ENCODE data around the gene TFCP2L1. TPM values are rescaled to one million over a fixed set of nuclear protein-coding genes. Genes with fewer than 3 reads are reported as not detected.

TFCP2L1 gene
- total RNA-seq, 4 donors from 2014 or later, result 0.31 to 5.7 (median 0.41) TPM

DNA sequence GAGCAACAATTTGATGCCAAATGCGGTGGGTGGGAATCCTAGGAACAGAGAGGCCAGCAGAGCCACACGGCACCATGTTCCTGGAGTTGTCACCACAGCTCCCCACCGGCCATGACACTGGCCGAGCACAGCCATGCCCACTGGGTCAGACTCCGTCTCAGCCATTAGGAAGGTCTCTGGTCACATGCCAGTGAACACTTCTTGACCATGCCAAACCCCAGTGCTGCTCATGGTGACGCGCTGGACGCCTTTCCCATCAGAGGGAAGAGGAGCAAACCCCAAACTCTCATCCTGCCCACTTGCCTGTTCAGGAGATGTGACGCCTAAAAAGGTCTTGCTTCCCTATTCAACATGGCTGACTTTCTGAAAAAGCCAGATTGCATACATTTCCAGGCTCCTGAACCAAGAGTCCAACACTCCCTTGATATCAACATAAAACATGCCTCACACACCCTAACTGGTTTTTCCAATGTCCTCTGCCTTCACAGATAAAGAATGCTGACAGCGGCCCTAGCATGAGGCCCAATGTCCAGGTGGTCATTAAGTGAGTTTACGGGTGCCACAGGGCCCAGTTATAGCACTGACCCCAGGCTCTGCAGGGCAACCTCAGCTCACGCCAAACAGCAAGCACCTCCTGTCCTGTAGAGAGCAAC, 31.9 kb downstream of the TFCP2L1 start:
- H3K27me3 ChIP-seq, result no peaks in the 10 kb centered on the region
- H3K4me1 ChIP-seq, result no peaks in the 10 kb centered on the region
- no peak overlapping the region for H3K27ac ChIP-seq
- no peak overlapping the region for H3K4me3 ChIP-seq
- TF ChIP-seq EP300 (IDR thresholded peaks at IDR 0.05) (no peak), POLR2A (IDR thresholded peaks at IDR 0.05) (no peak), POLR2AphosphoS5 (IDR thresholded peaks at IDR 0.05) (no peak)
- TF ChIP-seq, protein P1, sequence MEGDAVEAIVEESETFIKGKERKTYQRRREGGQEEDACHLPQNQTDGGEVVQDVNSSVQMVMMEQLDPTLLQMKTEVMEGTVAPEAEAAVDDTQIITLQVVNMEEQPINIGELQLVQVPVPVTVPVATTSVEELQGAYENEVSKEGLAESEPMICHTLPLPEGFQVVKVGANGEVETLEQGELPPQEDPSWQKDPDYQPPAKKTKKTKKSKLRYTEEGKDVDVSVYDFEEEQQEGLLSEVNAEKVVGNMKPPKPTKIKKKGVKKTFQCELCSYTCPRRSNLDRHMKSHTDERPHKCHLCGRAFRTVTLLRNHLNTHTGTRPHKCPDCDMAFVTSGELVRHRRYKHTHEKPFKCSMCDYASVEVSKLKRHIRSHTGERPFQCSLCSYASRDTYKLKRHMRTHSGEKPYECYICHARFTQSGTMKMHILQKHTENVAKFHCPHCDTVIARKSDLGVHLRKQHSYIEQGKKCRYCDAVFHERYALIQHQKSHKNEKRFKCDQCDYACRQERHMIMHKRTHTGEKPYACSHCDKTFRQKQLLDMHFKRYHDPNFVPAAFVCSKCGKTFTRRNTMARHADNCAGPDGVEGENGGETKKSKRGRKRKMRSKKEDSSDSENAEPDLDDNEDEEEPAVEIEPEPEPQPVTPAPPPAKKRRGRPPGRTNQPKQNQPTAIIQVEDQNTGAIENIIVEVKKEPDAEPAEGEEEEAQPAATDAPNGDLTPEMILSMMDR (IDR thresholded peaks at IDR 0.05), result no peak
- H3K9me3 ChIP-seq, result no peaks in the 10 kb centered on the region
- WGBS, 2 donors (ENCODE audit: low coverage in 1 of 2), result 80 to 91% methylated on average over 1 to 6 of the region's 12 CpGs
- ATAC-seq, result no peak
- no peaks in the 10 kb centered on the region for H3K36me3 ChIP-seq

DNA sequence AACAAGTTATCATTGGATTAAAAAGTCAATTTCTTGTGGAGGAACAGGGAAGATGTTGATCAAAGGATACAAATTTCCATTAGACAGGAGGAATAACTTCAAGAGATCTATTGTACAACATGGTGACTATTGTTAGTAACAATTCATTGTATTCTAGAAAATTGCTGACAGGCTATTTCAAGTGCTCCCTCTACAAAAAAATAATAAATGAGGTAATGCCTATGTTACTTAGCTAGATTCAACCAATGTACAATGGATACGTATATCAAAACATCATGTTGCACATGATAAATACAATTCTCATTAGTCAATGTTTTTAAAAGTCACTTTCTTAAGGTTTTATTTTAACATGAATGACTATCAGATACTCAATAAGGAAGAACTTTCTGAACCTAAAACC, 33.5 kb downstream of the TFCP2L1 start:
- ATAC-seq, result no peak
- Histone ChIP-seq H3K9me3 (no peaks in the 10 kb centered on the region), H3K36me3 (no peaks in the 10 kb centered on the region), H3K4me1 (no peaks in the 10 kb centered on the region), H3K4me3 (no peak overlapping the region), H3K27me3 (no peaks in the 10 kb centered on the region), H3K27ac (no peak overlapping the region)
- TF ChIP-seq EP300 (IDR thresholded peaks at IDR 0.05), result no peak
- TF ChIP-seq POLR2AphosphoS5 (IDR thresholded peaks at IDR 0.05), result no peak
- 45 to 53% methylated on average over 1 of the region's 1 CpG for WGBS, 2 donors (ENCODE audit: low coverage in 1 of 2)

DNA sequence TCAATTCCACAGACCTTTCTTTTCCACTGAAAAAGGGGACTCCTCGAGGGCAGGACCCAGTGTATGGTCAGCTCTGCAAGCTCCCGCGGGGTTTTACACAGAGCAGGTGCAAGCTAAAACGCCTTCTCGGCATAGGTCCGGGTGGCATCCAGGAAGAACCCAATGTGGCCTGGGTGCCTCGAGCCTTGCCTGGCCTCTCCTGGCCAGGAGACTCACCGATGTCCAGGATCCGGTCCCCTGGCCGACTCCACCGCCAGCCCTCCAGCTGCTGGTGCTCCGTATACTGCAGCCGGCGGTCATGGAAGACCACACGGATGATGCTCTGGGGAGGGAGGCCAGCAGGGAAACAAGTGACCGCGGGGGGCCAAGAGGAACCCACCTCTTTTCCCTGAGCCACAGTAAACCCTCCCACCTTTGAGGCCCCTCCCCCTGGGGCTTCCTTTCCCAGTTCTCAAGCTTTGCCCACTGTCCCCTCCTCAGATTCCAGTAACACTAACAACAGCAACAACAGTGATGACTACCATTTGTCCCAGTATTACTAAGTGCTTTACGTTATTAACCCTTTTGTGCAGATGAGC, 36.1 kb downstream of the TFCP2L1 start:
- WGBS, 2 donors (ENCODE audit: low coverage in 1 of 2), result 67 to 78% methylated on average over 1 to 16 of the region's 18 CpGs
- H3K27me3 ChIP-seq, result no peaks in the 10 kb centered on the region
- H3K27ac ChIP-seq, result no peak overlapping the region
- no peak for TF ChIP-seq POLR2A (IDR thresholded peaks at IDR 0.05)
- TF ChIP-seq EP300 (IDR thresholded peaks at IDR 0.05), result no peak
- no peaks in the 10 kb centered on the region for H3K4me1 ChIP-seq
- ATAC-seq, result no peak
- H3K9me3 ChIP-seq, result no peaks in the 10 kb centered on the region
- H3K4me3 ChIP-seq, result no peak overlapping the region
- H3K36me3 ChIP-seq, result no peaks in the 10 kb centered on the region

DNA sequence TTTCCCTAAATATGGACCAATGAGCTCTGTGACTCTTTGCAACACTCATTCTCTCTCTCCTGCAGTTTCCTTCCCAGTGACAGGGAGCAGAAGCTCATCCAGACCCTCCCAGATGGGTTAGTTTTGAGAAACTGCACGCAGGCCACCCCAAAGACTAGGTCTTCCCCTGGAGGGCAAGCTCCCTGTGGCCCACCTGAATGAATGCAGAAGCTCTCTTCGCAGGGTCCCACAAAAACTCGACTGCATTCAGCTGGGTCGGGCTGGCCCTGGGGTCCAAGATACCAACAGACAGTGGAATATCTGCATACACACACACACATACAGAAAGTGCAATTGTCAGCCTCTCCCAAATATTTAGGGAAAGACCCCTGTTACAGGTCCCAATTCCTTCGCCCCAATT, 37.0 kb downstream of the TFCP2L1 start:
- Histone ChIP-seq H3K36me3 (no peaks in the 10 kb centered on the region), H3K4me3 (no peak overlapping the region), H3K27ac (no peak overlapping the region), H3K9me3 (no peaks in the 10 kb centered on the region), H3K27me3 (no peaks in the 10 kb centered on the region), H3K4me1 (no peaks in the 10 kb centered on the region)
- TF ChIP-seq, protein P1 (IDR thresholded peaks at IDR 0.05), result no peak
- TF ChIP-seq POLR2A (IDR thresholded peaks at IDR 0.05) (no peak), POLR2AphosphoS5 (IDR thresholded peaks at IDR 0.05) (no peak), EP300 (IDR thresholded peaks at IDR 0.05) (no peak)
- 94% methylated on average over 2 to 3 of the region's 5 CpGs for WGBS, 2 donors (ENCODE audit: low coverage in 1 of 2)
- no peak for ATAC-seq

DNA sequence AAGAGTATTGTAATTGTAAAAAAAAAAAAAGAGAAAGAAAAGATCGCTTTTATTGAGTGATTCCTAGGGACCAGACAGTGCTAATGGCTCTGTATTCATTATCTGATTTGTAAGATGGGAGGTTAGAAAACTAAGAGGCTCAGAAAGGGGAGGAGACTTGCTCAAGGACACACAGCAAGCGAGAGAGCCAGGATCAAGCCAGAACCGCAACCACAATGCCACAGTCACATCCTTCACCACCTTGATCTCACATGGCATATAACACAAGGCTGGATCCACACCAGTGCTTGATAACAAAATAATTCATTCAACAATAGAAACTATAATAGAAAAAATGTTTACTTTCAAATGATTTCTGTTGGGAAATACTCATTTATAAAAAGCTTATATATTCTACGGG, 37.5 kb downstream of the TFCP2L1 start:
- TF ChIP-seq POLR2AphosphoS5 (IDR thresholded peaks at IDR 0.05) (no peak), POLR2A (IDR thresholded peaks at IDR 0.05) (no peak), EP300 (IDR thresholded peaks at IDR 0.05) (no peak)
- TF ChIP-seq, protein P1 (IDR thresholded peaks at IDR 0.05), result no peak
- H3K27ac ChIP-seq, result no peak overlapping the region
- no peak for ATAC-seq
- H3K4me1 ChIP-seq, result no peaks in the 10 kb centered on the region
- no peaks in the 10 kb centered on the region for H3K9me3 ChIP-seq
- no peak overlapping the region for H3K4me3 ChIP-seq
- H3K27me3 ChIP-seq, result no peaks in the 10 kb centered on the region
- 70 to 88% methylated on average over 4 of the region's 4 CpGs for WGBS, 2 donors (ENCODE audit: low coverage in 1 of 2)
- no peaks in the 10 kb centered on the region for H3K36me3 ChIP-seq

DNA sequence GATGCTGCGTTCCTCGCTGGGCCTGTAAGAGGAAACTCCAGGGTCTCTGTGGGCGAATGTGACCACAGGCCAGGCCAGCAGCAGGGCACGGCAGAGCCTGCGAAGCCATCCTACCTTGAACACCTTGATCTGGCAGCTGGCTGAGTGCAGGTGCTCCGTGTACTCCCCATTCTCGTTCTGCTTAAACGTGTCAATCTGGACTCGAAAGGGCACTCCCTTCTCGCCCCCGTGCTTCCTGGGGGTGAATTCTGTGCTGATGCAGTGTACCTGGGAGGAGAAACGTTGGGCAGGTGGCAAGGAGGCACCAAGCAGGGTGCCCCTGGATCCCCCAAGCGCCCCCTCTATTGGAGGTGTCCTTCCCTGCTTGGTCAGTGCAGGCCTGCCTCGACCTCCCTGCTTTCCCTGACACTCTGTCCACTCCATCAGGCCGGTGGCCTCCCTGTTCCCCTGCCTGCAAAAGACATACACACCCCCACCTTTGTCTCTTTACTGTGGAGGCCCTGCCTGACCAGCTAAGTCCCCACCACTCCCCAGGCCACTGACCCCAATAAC, 38.2 kb downstream of the TFCP2L1 start:
- no peaks in the 10 kb centered on the region for H3K27me3 ChIP-seq
- 87 to 98% methylated on average over 4 to 5 of the region's 15 CpGs for WGBS, 2 donors (ENCODE audit: low coverage in 1 of 2)
- TF ChIP-seq, protein P1 (IDR thresholded peaks at IDR 0.05), result no peak
- TF ChIP-seq POLR2A (IDR thresholded peaks at IDR 0.05), result no peak
- TF ChIP-seq EP300 (IDR thresholded peaks at IDR 0.05), result no peak
- no peak for TF ChIP-seq POLR2AphosphoS5 (IDR thresholded peaks at IDR 0.05)
- no peak overlapping the region for H3K4me3 ChIP-seq
- no peaks in the 10 kb centered on the region for H3K4me1 ChIP-seq
- H3K36me3 ChIP-seq, result no peaks in the 10 kb centered on the region
- no peaks in the 10 kb centered on the region for H3K9me3 ChIP-seq
- H3K27ac ChIP-seq, result no peak overlapping the region
- ATAC-seq, result no peak
